Stimulated activated memory B cell treated with anti-CD40 and anti-IgM and Interleukin-4, amounts not matched to agents 10 μg/mL and 1 μg/mL and 100 μg/mL, for 72 hours (primary cell): ENCODE data around the gene GREB1.

ENCODE experiments used
- ATAC-seq: fragments of 150-1000 bp; cut with Tn5 transposase; 2 replicates; pipeline ENCODE4 v1.10.0; 2021
- H3K27ac Mint-ChIP-seq: one replicate; pipeline ENCODE4 v1.8.0; 2022; ENCODE audit warnings: mild to moderate bottlenecking, mixed read lengths
- H3K27me3 Mint-ChIP-seq: one replicate; pipeline ENCODE4 v1.8.0; 2022; ENCODE audit warnings: mixed read lengths
- H3K36me3 Mint-ChIP-seq: one replicate; pipeline ENCODE4 v1.8.0; 2022; ENCODE audit warnings: mixed read lengths
- H3K4me1 Mint-ChIP-seq: one replicate; pipeline ENCODE4 v1.8.0; 2022; ENCODE audit warnings: mixed read lengths
- H3K4me3 Mint-ChIP-seq: one replicate; pipeline ENCODE4 v1.8.0; 2022; ENCODE audit warnings: mild to moderate bottlenecking, moderate library complexity, mixed read lengths
- H3K9me3 Mint-ChIP-seq: one replicate; pipeline ENCODE4 v1.8.0; 2022; ENCODE audit warnings: mixed read lengths

GREB1 gene

GRCh38 chr2:11542275-11542819, 8.5 kb downstream of the GREB1 start:
- Mint-ChIP-seq H3K36me3 (no peaks in the 10 kb centered on the region), H3K4me1 (peaks cover 6% of the 10 kb centered on the region), H3K27ac (no peak overlapping the region), H3K9me3 (peaks cover 3% of the 10 kb centered on the region), H3K27me3 (peaks cover 46% of the 10 kb centered on the region), H3K4me3 (no peak overlapping the region)
- no peak for ATAC-seq

- Mint-ChIP-seq H3K9me3 (peaks cover 3% of the 10 kb centered on the region), H3K27me3 (peaks cover 55% of the 10 kb centered on the region), H3K27ac (no peak overlapping the region), H3K36me3 (no peaks in the 10 kb centered on the region), H3K4me1 (peaks cover 6% of the 10 kb centered on the region), H3K4me3 (no peak overlapping the region)
- ATAC-seq: no peak
Measured at GRCh38 chr2:11543337-11544216, 9.7 kb downstream of the GREB1 start.

GRCh38 chr2:11546072-11546471, 12.2 kb downstream of the GREB1 start:
- peaks cover 5% of the 10 kb centered on the region for H3K36me3 Mint-ChIP-seq
- H3K4me3 Mint-ChIP-seq: no peak overlapping the region
- H3K4me1 Mint-ChIP-seq: no peaks in the 10 kb centered on the region
- ATAC-seq: no peak
- H3K27me3 Mint-ChIP-seq: peaks cover 59% of the 10 kb centered on the region
- H3K9me3 Mint-ChIP-seq: peaks cover 3% of the 10 kb centered on the region
- no peak overlapping the region for H3K27ac Mint-ChIP-seq

- H3K36me3 Mint-ChIP-seq: peaks cover 5% of the 10 kb centered on the region
- H3K9me3 Mint-ChIP-seq: peaks cover 3% of the 10 kb centered on the region
- H3K27me3 Mint-ChIP-seq: peaks cover 55% of the 10 kb centered on the region
- no peaks in the 10 kb centered on the region for H3K4me1 Mint-ChIP-seq
- ATAC-seq: peak; percentile 20
- no peak overlapping the region for H3K4me3 Mint-ChIP-seq
- no peak overlapping the region for H3K27ac Mint-ChIP-seq
Measured at GRCh38 chr2:11547912-11548497, 14.2 kb downstream of the GREB1 start.

- H3K27ac Mint-ChIP-seq: no peak overlapping the region
- H3K36me3 Mint-ChIP-seq: peaks cover 5% of the 10 kb centered on the region
- no peaks in the 10 kb centered on the region for H3K4me1 Mint-ChIP-seq
- peaks cover 68% of the 10 kb centered on the region for H3K27me3 Mint-ChIP-seq
- no peak for ATAC-seq
- H3K9me3 Mint-ChIP-seq: peaks cover 3% of the 10 kb centered on the region
- H3K4me3 Mint-ChIP-seq: no peak overlapping the region
Measured at GRCh38 chr2:11550302-11550701, 16.5 kb downstream of the GREB1 start.

- no peak overlapping the region for H3K27ac Mint-ChIP-seq
- peaks cover 5% of the 10 kb centered on the region for H3K36me3 Mint-ChIP-seq
- no peaks in the 10 kb centered on the region for H3K4me1 Mint-ChIP-seq
- H3K27me3 Mint-ChIP-seq: peaks cover 75% of the 10 kb centered on the region
- H3K4me3 Mint-ChIP-seq: no peak overlapping the region
- peaks cover 3% of the 10 kb centered on the region for H3K9me3 Mint-ChIP-seq
- no peak for ATAC-seq
Measured at GRCh38 chr2:11550901-11551568, 17.2 kb downstream of the GREB1 start.

- peaks cover 5% of the 10 kb centered on the region for H3K36me3 Mint-ChIP-seq
- H3K4me1 Mint-ChIP-seq: no peaks in the 10 kb centered on the region
- H3K27ac Mint-ChIP-seq: no peak overlapping the region
- H3K27me3 Mint-ChIP-seq: peaks cover 81% of the 10 kb centered on the region
- H3K4me3 Mint-ChIP-seq: no peak overlapping the region
- peaks cover 3% of the 10 kb centered on the region for H3K9me3 Mint-ChIP-seq
- no peak for ATAC-seq
Measured at GRCh38 chr2:11551569-11552259, 17.9 kb downstream of the GREB1 start.

- Mint-ChIP-seq H3K9me3 (peaks cover 3% of the 10 kb centered on the region), H3K4me3 (no peak overlapping the region), H3K36me3 (peaks cover 5% of the 10 kb centered on the region), H3K4me1 (no peaks in the 10 kb centered on the region), H3K27me3 (peaks cover 86% of the 10 kb centered on the region), H3K27ac (no peak overlapping the region)
- no peak for ATAC-seq
Measured at GRCh38 chr2:11552260-11552638, 18.4 kb downstream of the GREB1 start.

- ATAC-seq: no peak
- H3K4me3 Mint-ChIP-seq: no peak overlapping the region
- peaks cover 3% of the 10 kb centered on the region for H3K9me3 Mint-ChIP-seq
- peaks cover 85% of the 10 kb centered on the region for H3K27me3 Mint-ChIP-seq
- H3K36me3 Mint-ChIP-seq: peaks cover 5% of the 10 kb centered on the region
- H3K27ac Mint-ChIP-seq: no peak overlapping the region
- H3K4me1 Mint-ChIP-seq: no peaks in the 10 kb centered on the region
Measured at GRCh38 chr2:11553661-11554398, 20.0 kb downstream of the GREB1 start.

GRCh38 chr2:11554399-11554716, 20.5 kb downstream of the GREB1 start:
- peaks cover 85% of the 10 kb centered on the region for H3K27me3 Mint-ChIP-seq

GRCh38 chr2:11556101-11556806, 22.4 kb downstream of the GREB1 start:
- Mint-ChIP-seq H3K4me3 (no peak overlapping the region), H3K27ac (no peak overlapping the region), H3K36me3 (no peaks in the 10 kb centered on the region), H3K4me1 (no peaks in the 10 kb centered on the region), H3K27me3 (peaks cover 87% of the 10 kb centered on the region), H3K9me3 (no peaks in the 10 kb centered on the region)
- no peak for ATAC-seq

More at GRCh38 chr2:11554399-11554716, 20.5 kb downstream of the GREB1 start:
- Mint-ChIP-seq H3K36me3 (peaks cover 5% of the 10 kb centered on the region), H3K4me1 (no peaks in the 10 kb centered on the region), H3K27ac (no peak overlapping the region), H3K4me3 (no peak overlapping the region), H3K9me3 (peaks cover 3% of the 10 kb centered on the region)
- no peak for ATAC-seq

- no peak overlapping the region for H3K27ac Mint-ChIP-seq
- H3K4me1 Mint-ChIP-seq: no peaks in the 10 kb centered on the region
- no peaks in the 10 kb centered on the region for H3K9me3 Mint-ChIP-seq
- ATAC-seq: no peak
- H3K27me3 Mint-ChIP-seq: peaks cover 79% of the 10 kb centered on the region
- no peak overlapping the region for H3K4me3 Mint-ChIP-seq
- no peaks in the 10 kb centered on the region for H3K36me3 Mint-ChIP-seq
Measured at GRCh38 chr2:11558214-11558886, 24.5 kb downstream of the GREB1 start.

GRCh38 chr2:11559066-11559785, 25.4 kb downstream of the GREB1 start:
- no peak overlapping the region for H3K4me3 Mint-ChIP-seq
- no peaks in the 10 kb centered on the region for H3K4me1 Mint-ChIP-seq
- no peak for ATAC-seq
- peaks cover 79% of the 10 kb centered on the region for H3K27me3 Mint-ChIP-seq
- no peaks in the 10 kb centered on the region for H3K36me3 Mint-ChIP-seq
- no peaks in the 10 kb centered on the region for H3K9me3 Mint-ChIP-seq
- no peak overlapping the region for H3K27ac Mint-ChIP-seq
